BE2C (cell line): ENCODE data around the gene WSCD1.

Source experiments
- DNase-seq: peaks from one replicate; pipeline ENCODE4 v3.0.0-alpha.2; 2020
- H3K27me3 ChIP-seq: fragments of 250-450 bp; sonication (Bioruptor Pico); 2 replicates; pipeline ENCODE4 v1.5.1; 2020; ENCODE audit warnings: mild to moderate bottlenecking
- H3K36me3 ChIP-seq: fragments of 250-450 bp; sonication (Bioruptor Pico); 2 replicates; pipeline ENCODE4 v1.5.1; 2020; ENCODE audit warnings: mild to moderate bottlenecking
- H3K4me1 ChIP-seq: fragments of 250-450 bp; sonication (Bioruptor Pico); 2 replicates; pipeline ENCODE4 v1.5.1; 2020
- H3K4me3 ChIP-seq: 2 replicates; pipeline ENCODE4 v1.5.1; 2011; ENCODE audit warnings: low read depth, low read length
- H3K9me3 ChIP-seq: fragments of 250-450 bp; sonication (Bioruptor Pico); 2 replicates; pipeline ENCODE4 v1.5.1; 2020
- CTCF ChIP-seq: IDR thresholded peaks from 2 replicates; pipeline ENCODE4 v1.5.1; 2012; ENCODE audit warnings: mild to moderate bottlenecking, low read depth, low read length

Gene WSCD1

GRCh38 chr17:6110592-6110991, 40.4 kb downstream of the WSCD1 start:
- H3K27me3 ChIP-seq, result no peaks in the 10 kb centered on the region
- DNase-seq, result no peak
- no peaks in the 10 kb centered on the region for H3K36me3 ChIP-seq

GRCh38 chr17:6120351-6120750, 50.2 kb downstream of the WSCD1 start:
- TF ChIP-seq CTCF, result no peak
- no peaks in the 10 kb centered on the region for H3K4me1 ChIP-seq
- H3K9me3 ChIP-seq, result no peaks in the 10 kb centered on the region
- no peaks in the 10 kb centered on the region for H3K27me3 ChIP-seq
- no peak for DNase-seq
- no peaks in the 10 kb centered on the region for H3K36me3 ChIP-seq
- H3K4me3 ChIP-seq, result no peak overlapping the region

More at GRCh38 chr17:6110592-6110991, 40.4 kb downstream of the WSCD1 start:
- H3K4me3 ChIP-seq, result no peak overlapping the region
- no peaks in the 10 kb centered on the region for H3K9me3 ChIP-seq
- TF ChIP-seq CTCF, result no peak
- no peaks in the 10 kb centered on the region for H3K4me1 ChIP-seq

- no peaks in the 10 kb centered on the region for H3K4me1 ChIP-seq
- no peak overlapping the region for H3K4me3 ChIP-seq
- H3K9me3 ChIP-seq, result no peaks in the 10 kb centered on the region
- no peak for DNase-seq
- no peak for TF ChIP-seq CTCF
- no peaks in the 10 kb centered on the region for H3K27me3 ChIP-seq
- no peaks in the 10 kb centered on the region for H3K36me3 ChIP-seq
Observed at GRCh38 chr17:6124856-6125255, 54.7 kb downstream of the WSCD1 start.

GRCh38 chr17:6126768-6127167, 56.6 kb downstream of the WSCD1 start:
- Histone ChIP-seq H3K4me3 (no peak overlapping the region), H3K4me1 (no peaks in the 10 kb centered on the region), H3K9me3 (no peaks in the 10 kb centered on the region), H3K27me3 (no peaks in the 10 kb centered on the region), H3K36me3 (no peaks in the 10 kb centered on the region)
- DNase-seq, result no peak
- TF ChIP-seq CTCF, result no peak

- Histone ChIP-seq H3K9me3 (no peaks in the 10 kb centered on the region), H3K27me3 (no peaks in the 10 kb centered on the region), H3K36me3 (no peaks in the 10 kb centered on the region), H3K4me1 (no peaks in the 10 kb centered on the region), H3K4me3 (no peak overlapping the region)
- DNase-seq, result no peak
- no peak for TF ChIP-seq CTCF
Observed at GRCh38 chr17:6134721-6135120, 64.5 kb downstream of the WSCD1 start.

GRCh38 chr17:6135236-6135635, 65.1 kb downstream of the WSCD1 start:
- Histone ChIP-seq H3K36me3 (no peaks in the 10 kb centered on the region), H3K27me3 (no peaks in the 10 kb centered on the region), H3K4me3 (no peak overlapping the region), H3K9me3 (no peaks in the 10 kb centered on the region), H3K4me1 (no peaks in the 10 kb centered on the region)
- TF ChIP-seq CTCF, result no peak
- DNase-seq, result no peak
